CD14-positive monocyte (primary cell): ENCODE measurements around the gene OR6S1. TPM values are rescaled to one million over a fixed set of nuclear protein-coding genes. Genes with fewer than 3 reads are reported as not detected.
A peak's percentile ranks its signal among the peaks of the same experiment; 100 is the strongest.

Experiments
- DNase-seq, 3 donors: peaks; one replicate each; pipeline ENCODE4 v3.0.0-alpha.2; 2011 to 2022
- H2AFZ ChIP-seq: 2 replicates; pipeline ENCODE4 v1.6.0; 2012; ENCODE audit warnings: mild to moderate bottlenecking, low read depth, low read length, inconsistent platforms; ENCODE audit not compliant: insufficient read depth, poor library complexity, severe bottlenecking
- H3K27ac ChIP-seq, 2 donors: 1 replicate in 1 of 2; 2 replicates in 1 of 2; pipeline ENCODE4 v1.5.1; 2012 to 2013; ENCODE audit warnings: low read length in 2 of 2, control low read depth in 1 of 2, inconsistent platforms in 1 of 2, low read depth in 1 of 2, mild to moderate bottlenecking in 1 of 2
- H3K27me3 ChIP-seq, 2 donors: one replicate each; pipeline versions ENCODE4 v1.6.0 to v1.6.1; 2011 to 2013; ENCODE audit warnings: low read length in 2 of 2; ENCODE audit not compliant: control insufficient read depth in 2 of 2, insufficient read depth in 2 of 2
- H3K36me3 ChIP-seq, 2 donors: replicated peaks in 1 of 2; 1 replicate in 1 of 2; 2 replicates in 1 of 2; pipeline versions ENCODE4 v1.5.1 to v1.6.1; 2012 to 2013; ENCODE audit warnings: low read length in 2 of 2, control low read depth in 1 of 2, inconsistent platforms in 1 of 2, mild to moderate bottlenecking in 1 of 2; ENCODE audit not compliant: insufficient read depth in 2 of 2, control insufficient read depth in 1 of 2
- H3K4me1 ChIP-seq, 2 donors: 1 replicate in 1 of 2; 2 replicates in 1 of 2; pipeline versions ENCODE4 v1.5.1 to v1.6.1; 2012 to 2013; ENCODE audit warnings: low read length in 2 of 2, control low read depth in 1 of 2, inconsistent platforms in 1 of 2, mild to moderate bottlenecking in 1 of 2, moderate library complexity in 1 of 2; ENCODE audit not compliant: insufficient read depth in 2 of 2, control insufficient read depth in 1 of 2
- H3K4me2 ChIP-seq: replicated peaks from 2 replicates; pipeline ENCODE3; 2012; ENCODE audit warnings: low read length, moderate library complexity, mild to moderate bottlenecking; ENCODE audit not compliant: poor library complexity, severe bottlenecking; ENCODE audit errors: extremely low read depth
- H3K4me3 ChIP-seq, 3 experiments: fragments of 200-600 bp in 1 of 3; sonication (generic) in 1 of 3; replicated peaks in 1 of 3; 1 replicate in 2 of 3; 2 replicates in 1 of 3; pipeline ENCODE4 v1.5.1; 2011 to 2013; ENCODE audit warnings: low read length in 3 of 3, mild to moderate bottlenecking in 3 of 3, control low read depth in 2 of 3, low read depth in 2 of 3, inconsistent platforms in 1 of 3, moderate library complexity in 1 of 3
- H3K79me2 ChIP-seq: 2 replicates; pipeline ENCODE4 v1.6.0; 2012; ENCODE audit warnings: mild to moderate bottlenecking, control low read depth, inconsistent platforms, low read length, moderate library complexity; ENCODE audit not compliant: insufficient read depth
- H3K9ac ChIP-seq: 2 replicates; pipeline ENCODE4 v1.6.0; 2017; ENCODE audit warnings: low read length, mild to moderate bottlenecking; ENCODE audit not compliant: insufficient read depth, poor library complexity, severe bottlenecking
- H3K9me3 ChIP-seq, 2 donors: replicated peaks in 1 of 2; 1 replicate in 1 of 2; 2 replicates in 1 of 2; pipeline versions ENCODE4 v1.5.1 to v1.6.1; 2012 to 2013; ENCODE audit warnings: low read length in 2 of 2, control low read depth in 1 of 2; ENCODE audit not compliant: control insufficient read depth in 1 of 2, insufficient read depth in 1 of 2
- H4K20me1 ChIP-seq: 2 replicates; pipeline ENCODE4 v1.6.0; 2012; ENCODE audit warnings: mild to moderate bottlenecking, low read length, control low read depth, moderate library complexity; ENCODE audit not compliant: insufficient read depth
- H3K27ac Mint-ChIP-seq, 7 donors: one replicate each; pipeline ENCODE4 v1.8.0; 2020; ENCODE audit warnings: mild to moderate bottlenecking in 7 of 7, mixed read lengths in 7 of 7, moderate library complexity in 6 of 7, inconsistent platforms in 2 of 7
- H3K27me3 Mint-ChIP-seq, 3 donors: one replicate each; pipeline ENCODE4 v1.8.0; 2021 to 2022; ENCODE audit warnings: low read depth in 3 of 3, mild to moderate bottlenecking in 3 of 3, mixed read lengths in 3 of 3, moderate library complexity in 3 of 3, inconsistent platforms in 1 of 3
- H3K36me3 Mint-ChIP-seq, 2 donors: one replicate each; pipeline ENCODE4 v1.8.0; 2020; ENCODE audit warnings: mixed read lengths in 2 of 2, inconsistent platforms in 1 of 2, mild to moderate bottlenecking in 1 of 2
- H3K4me1 Mint-ChIP-seq: one replicate; pipeline ENCODE4 v1.8.0; 2020; ENCODE audit warnings: mild to moderate bottlenecking, mixed read lengths
- H3K4me3 Mint-ChIP-seq, 2 donors: one replicate each; pipeline ENCODE4 v1.8.0; 2020; ENCODE audit warnings: mild to moderate bottlenecking in 2 of 2, mixed read lengths in 2 of 2, moderate library complexity in 1 of 2
- H3K9me3 Mint-ChIP-seq, 7 donors: one replicate each; pipeline ENCODE4 v1.8.0; 2020 to 2022; ENCODE audit warnings: mixed read lengths in 7 of 7, mild to moderate bottlenecking in 6 of 7, moderate library complexity in 6 of 7, inconsistent platforms in 2 of 7
- CTCF ChIP-seq: fragments of 200-600 bp; IDR thresholded peaks from one replicate; pipeline ENCODE4 v1.8.0; 2022; ENCODE audit warnings: antibody characterized with exemption, mild to moderate bottlenecking
- WGBS: methylation state at CpG from one replicate; pipeline ENCODE4 v1.1.5; 2013; ENCODE audit warnings: missing lambda C conversion rate; ENCODE audit not compliant: insufficient coverage; 5-methylcytosine and 5-hydroxymethylcytosine counted together
- intact Hi-C, 2 donors: fragments of 100-400 bp; cut with micrococcal nuclease; formaldehyde crosslinking; loops; one replicate each; pipeline versions ENCODE4 v1.15.0 to v1.15.1; 2023
- polyA plus RNA-seq, 3 donors: library from polyadenylated mRNA; depleted of rRNA in 1 of 3; unstranded in 2 of 3; stranded (reverse) in 1 of 3; fragments of 300-500 nt in 2 of 3; fragments of >200 nt in 1 of 3; fragmentation: Illumina TruSeq in 2 of 3; gene quantifications; 1 replicate in 2 of 3; 2 replicates in 1 of 3; pipeline ENCODE4 v1.2.3, GENCODE V29; 2012 to 2021

The OR6S1 gene
- polyA plus RNA-seq, 3 donors = not detected

DNA sequence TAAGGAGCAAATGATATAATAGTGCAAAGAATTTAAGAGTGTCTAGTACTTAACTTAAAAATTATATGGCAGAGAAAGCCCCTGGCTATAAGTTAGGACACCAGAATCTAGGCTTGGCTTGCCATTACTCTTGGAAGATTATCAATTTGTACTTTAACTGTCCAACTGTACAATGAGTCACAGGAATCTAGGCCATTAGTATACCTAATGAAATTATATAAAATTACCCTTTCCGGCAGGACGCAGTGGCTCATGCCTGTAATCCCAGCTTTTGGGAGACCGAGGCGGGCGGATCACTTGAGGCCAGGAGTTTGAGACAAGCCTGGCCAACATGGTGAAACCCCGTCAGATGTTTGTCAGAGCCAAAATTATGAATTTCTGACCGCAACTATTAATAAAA, 691 bp upstream of the OR6S1 start:
- no peak for TF ChIP-seq CTCF
- no peaks in the 10 kb centered on the region for H3K36me3 ChIP-seq
- H3K36me3 Mint-ChIP-seq = no peaks in the 10 kb centered on the region
- H4K20me1 ChIP-seq = no peaks in the 10 kb centered on the region
- no peak overlapping the region for H3K9ac ChIP-seq
- no peak for DNase-seq
- no peak overlapping the region for H3K4me3 Mint-ChIP-seq
- no peak overlapping the region for H3K4me3 ChIP-seq
- intact Hi-C loops = no loop called here
- no peak overlapping the region for H3K27ac Mint-ChIP-seq
- peaks cover 0 to 2% (median 0%) of the 10 kb centered on the region in 7 donors for H3K9me3 Mint-ChIP-seq
- no CpG with 5 or more reads among the region's 7 CpGs for WGBS
- H3K9me3 ChIP-seq = no peaks in the 10 kb centered on the region
- H2AFZ ChIP-seq = no peak overlapping the region
- H3K4me2 ChIP-seq = no peak overlapping the region
- H3K4me1 Mint-ChIP-seq = peaks cover 2% of the 10 kb centered on the region
- H3K4me1 ChIP-seq = no peaks in the 10 kb centered on the region
- peaks cover 21 to 39% of the 10 kb centered on the region in 2 donors for H3K27me3 ChIP-seq
- no peaks in the 10 kb centered on the region for H3K79me2 ChIP-seq
- H3K27me3 Mint-ChIP-seq = peaks cover 32 to 46% (median 35%) of the 10 kb centered on the region in 3 donors
- no peak overlapping the region for H3K27ac ChIP-seq

- Mint-ChIP-seq H3K4me3 (peak overlapping the region; percentile 78 to 88), H3K36me3 (peaks cover 8 to 25% of the 10 kb centered on the region in 2 donors), H3K27me3 (peaks cover 90 to 94% (median 91%) of the 10 kb centered on the region in 3 donors), H3K9me3 (peaks cover 8 to 46% (median 34%) of the 10 kb centered on the region in 7 donors), H3K4me1 (peaks cover 37% of the 10 kb centered on the region), H3K27ac (peak overlapping the region in 2 of 7 donors; percentile 27 to 28)
- H3K4me1 ChIP-seq = peaks cover 30 to 34% of the 10 kb centered on the region in 2 donors
- H2AFZ ChIP-seq = no peak overlapping the region
- no peaks in the 10 kb centered on the region for H3K36me3 ChIP-seq
- H3K9ac ChIP-seq = no peak overlapping the region
- peak overlapping the region; percentile 68 for H3K4me2 ChIP-seq
- intact Hi-C loops = loop anchor here in 1 of 2 donors (5.0 kb wide), 1 partner anchor 49 kb away; the partner anchor contains the start of gene RNASE4
- no peaks in the 10 kb centered on the region for H4K20me1 ChIP-seq
- WGBS = 6% methylated on average over 33 of the region's 45 CpGs
- peak in 2 of 3 donors; percentile 46 to 54 for DNase-seq
- TF ChIP-seq CTCF = no peak
- peaks cover 77 to 95% of the 10 kb centered on the region in 2 donors for H3K27me3 ChIP-seq
- peak overlapping the region in 1 of 3 experiments; percentile 64 for H3K4me3 ChIP-seq
- peaks cover 0 to 39% of the 10 kb centered on the region in 2 donors for H3K9me3 ChIP-seq
- no peaks in the 10 kb centered on the region for H3K79me2 ChIP-seq
- H3K27ac ChIP-seq = no peak overlapping the region
Observed at GRCh38 chr14:20632831-20633691, 8.4 kb downstream of the OR6S1 start.
